ENCODE data around the gene TOGARAM1.

GRCh38 chr14:44959538-44959937 lies 2.5 kb upstream of the TOGARAM1 start:
- TF ChIP-seq CTCF (IDR thresholded peaks at IDR 0.05; ENCODE audit: low read length) (no peak), EZH2 (IDR thresholded peaks at IDR 0.05; ENCODE audit: borderline replicate concordance, low read length) (no peak)

All from OCI-LY1 (cell line).